ENCODE results near the gene AGTPBP1.

DNA sequence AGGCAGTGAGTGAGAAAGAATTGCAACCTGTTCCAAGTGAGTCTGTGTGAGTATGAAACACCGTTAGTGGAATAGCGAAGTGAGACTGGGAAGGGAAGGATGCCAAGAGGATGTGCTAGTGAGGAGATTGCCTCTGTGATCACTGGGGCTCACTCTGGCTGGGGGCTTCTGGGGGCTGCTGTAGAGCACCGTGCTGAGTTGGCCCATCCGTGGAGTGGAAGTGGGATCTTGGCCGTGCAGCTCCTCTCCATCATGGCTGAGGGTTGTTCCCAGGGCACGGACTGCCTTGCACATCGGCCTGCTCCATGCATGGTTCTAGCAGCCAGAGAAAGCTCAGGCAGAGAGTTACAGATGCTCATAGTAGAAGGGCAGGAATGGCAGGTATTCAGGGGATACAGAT is 236.1 kb downstream of the AGTPBP1 start:
- TF ChIP-seq POLR2A (IDR thresholded peaks at IDR 0.05): no peak
- TF ChIP-seq, protein P1, sequence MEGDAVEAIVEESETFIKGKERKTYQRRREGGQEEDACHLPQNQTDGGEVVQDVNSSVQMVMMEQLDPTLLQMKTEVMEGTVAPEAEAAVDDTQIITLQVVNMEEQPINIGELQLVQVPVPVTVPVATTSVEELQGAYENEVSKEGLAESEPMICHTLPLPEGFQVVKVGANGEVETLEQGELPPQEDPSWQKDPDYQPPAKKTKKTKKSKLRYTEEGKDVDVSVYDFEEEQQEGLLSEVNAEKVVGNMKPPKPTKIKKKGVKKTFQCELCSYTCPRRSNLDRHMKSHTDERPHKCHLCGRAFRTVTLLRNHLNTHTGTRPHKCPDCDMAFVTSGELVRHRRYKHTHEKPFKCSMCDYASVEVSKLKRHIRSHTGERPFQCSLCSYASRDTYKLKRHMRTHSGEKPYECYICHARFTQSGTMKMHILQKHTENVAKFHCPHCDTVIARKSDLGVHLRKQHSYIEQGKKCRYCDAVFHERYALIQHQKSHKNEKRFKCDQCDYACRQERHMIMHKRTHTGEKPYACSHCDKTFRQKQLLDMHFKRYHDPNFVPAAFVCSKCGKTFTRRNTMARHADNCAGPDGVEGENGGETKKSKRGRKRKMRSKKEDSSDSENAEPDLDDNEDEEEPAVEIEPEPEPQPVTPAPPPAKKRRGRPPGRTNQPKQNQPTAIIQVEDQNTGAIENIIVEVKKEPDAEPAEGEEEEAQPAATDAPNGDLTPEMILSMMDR (IDR thresholded peaks at IDR 0.05): no peak
- no peak for TF ChIP-seq EP300 (IDR thresholded peaks at IDR 0.05)
